AG09319 (cell line): ENCODE data around the gene MTARC1.

ENCODE experiments used
- DNase-seq: peaks from one replicate; pipeline ENCODE4 v3.0.0-alpha.2; 2010; ENCODE audit warnings: low read depth; ENCODE audit errors: extremely low read depth
- TF ChIP-seq, protein P1 (sequence below): IDR thresholded peaks from 2 replicates; pipeline ENCODE4 v1.5.1; 2011; ENCODE audit warnings: low read depth, mild to moderate bottlenecking, inconsistent platforms, low read length, moderate library complexity

MTARC1 gene

DNA sequence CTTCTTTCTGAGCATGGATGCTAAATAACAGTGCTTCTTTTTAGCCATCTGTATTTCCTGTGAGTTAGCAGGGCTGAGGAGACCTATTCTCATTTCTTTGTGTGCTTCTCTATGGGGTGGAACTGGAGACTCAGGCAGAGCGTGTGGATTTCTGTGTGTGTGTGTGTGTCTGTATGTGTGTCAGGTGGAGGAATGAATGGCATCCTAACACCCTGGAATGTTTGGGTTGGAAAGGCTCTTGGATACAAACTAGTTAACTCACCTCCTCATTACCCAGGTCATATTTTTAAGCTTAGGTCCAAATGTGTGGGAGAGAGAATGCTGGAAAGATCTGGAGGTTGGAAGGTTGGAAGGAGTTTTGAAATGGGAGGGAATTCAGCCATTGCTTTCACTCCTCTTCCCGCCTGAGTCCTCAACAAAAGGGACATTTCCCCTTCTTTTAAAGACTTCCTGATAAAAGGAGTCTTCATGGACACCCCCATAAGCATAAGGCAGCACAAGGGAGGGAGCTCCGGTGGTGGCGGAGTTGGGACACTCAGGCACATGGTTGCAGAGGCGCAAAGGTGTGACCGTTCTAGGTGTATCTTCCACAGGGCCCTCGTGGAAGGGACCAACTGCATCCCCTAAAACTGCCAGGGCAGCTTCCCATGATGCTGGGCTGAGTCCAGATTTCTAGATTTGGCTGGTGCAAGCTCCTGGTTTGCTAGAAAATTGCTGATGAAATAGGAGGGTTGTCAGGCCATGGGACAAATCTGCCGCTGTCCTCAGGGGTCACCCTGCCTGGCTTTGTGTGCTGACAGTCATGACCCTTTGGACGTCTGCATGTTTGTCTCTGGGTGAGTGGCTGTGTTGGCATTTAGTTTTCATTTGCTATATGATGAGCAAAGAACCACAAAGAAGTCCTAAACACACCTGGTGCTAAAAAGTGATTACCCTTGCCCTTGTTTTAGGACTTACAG lies 37.6 kb downstream of the MTARC1 start:
- TF ChIP-seq, protein P1, sequence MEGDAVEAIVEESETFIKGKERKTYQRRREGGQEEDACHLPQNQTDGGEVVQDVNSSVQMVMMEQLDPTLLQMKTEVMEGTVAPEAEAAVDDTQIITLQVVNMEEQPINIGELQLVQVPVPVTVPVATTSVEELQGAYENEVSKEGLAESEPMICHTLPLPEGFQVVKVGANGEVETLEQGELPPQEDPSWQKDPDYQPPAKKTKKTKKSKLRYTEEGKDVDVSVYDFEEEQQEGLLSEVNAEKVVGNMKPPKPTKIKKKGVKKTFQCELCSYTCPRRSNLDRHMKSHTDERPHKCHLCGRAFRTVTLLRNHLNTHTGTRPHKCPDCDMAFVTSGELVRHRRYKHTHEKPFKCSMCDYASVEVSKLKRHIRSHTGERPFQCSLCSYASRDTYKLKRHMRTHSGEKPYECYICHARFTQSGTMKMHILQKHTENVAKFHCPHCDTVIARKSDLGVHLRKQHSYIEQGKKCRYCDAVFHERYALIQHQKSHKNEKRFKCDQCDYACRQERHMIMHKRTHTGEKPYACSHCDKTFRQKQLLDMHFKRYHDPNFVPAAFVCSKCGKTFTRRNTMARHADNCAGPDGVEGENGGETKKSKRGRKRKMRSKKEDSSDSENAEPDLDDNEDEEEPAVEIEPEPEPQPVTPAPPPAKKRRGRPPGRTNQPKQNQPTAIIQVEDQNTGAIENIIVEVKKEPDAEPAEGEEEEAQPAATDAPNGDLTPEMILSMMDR = no peak
- DNase-seq = no peak

- DNase-seq = no peak
- TF ChIP-seq, protein P1 = no peak
Observed at GRCh38 chr1:220825819-220826551, 39.3 kb downstream of the MTARC1 start.

DNA sequence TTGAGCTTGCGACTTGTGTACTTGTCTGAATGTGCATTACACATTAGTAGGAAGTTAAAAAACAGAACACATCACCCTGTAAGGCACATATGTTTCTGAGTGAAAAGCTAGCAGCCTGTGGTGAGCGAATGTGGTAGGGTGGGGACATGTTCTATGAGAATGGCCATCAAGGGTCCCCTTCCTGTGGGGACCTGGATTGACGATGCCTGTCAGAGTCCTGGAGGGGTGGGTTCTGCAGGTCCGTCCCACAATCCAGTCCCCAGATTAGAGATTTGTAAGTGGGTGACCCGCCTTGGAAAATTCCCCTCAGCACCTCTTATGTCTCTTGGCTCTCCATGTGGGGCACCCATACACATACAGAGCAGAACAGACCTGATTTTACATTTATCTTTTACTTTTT lies 40.0 kb downstream of the MTARC1 start:
- TF ChIP-seq, protein P1 = no peak
- DNase-seq = no peak

DNA sequence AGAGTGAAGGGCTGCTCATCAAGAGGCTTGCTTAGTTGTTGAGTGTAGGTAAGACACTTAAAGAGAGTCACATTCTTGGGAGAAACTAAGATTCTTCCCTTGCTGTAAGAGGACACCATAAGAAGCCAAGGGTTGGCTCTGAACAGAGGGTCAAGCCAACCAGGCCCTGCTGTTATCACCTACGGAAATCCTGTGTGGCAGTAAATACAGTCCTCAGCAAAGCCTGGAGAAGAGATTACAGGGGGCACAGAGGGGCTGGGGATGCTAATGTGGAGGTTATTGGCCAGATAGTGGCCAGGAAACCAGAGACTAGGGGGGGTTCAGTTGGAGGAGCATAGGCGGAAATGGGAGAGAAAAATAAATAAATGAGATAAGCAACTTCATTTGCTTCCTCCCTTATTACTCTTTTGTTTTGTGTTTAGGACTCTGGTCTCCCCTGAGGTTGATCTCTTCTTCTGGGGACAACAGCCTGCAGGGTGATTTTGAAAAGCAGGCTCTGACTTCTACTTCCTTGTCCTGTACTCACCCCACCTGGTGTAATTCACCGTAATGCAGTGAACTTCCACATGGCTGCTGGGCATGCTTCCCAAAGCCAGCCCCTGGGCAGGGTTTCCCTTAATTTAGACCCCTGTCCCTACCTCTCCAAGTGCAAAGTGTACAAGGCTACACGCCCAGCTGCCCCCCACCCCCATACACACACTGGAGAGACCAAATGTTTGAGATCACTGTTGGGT lies 40.9 kb downstream of the MTARC1 start:
- no peak for DNase-seq
- TF ChIP-seq, protein P1 = no peak

DNA sequence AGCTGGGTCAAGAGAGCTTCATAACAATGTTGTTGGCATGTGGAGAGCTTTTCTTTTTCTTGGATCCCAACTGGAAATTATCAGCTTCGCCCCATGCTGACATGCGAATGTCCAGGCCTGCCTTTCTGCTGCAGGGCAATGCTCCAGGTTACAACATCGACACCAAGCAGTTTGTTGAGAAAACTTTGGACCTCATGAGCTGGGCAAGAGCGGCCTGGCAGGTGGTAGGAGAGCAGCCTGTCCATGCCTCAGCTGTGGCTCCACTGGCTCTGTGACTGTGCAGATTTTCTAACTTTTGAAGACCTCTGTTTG lies 41.4 kb downstream of the MTARC1 start:
- TF ChIP-seq, protein P1 = no peak

GRCh38 chr1:220828950-220829586 lies 42.4 kb downstream of the MTARC1 start:
- DNase-seq = no peak
- TF ChIP-seq, protein P1 = no peak

More for the DNA sequence above, 41.4 kb downstream of the MTARC1 start:
- no peak for DNase-seq
